ENCODE results near the gene SIRT4. TPM values are rescaled to one million over a fixed set of nuclear protein-coding genes. Genes with fewer than 3 reads are reported as not detected.

SIRT4 gene
- total RNA-seq, 1 experiment from 2014 or later: 2.1 TPM

Other genes starting within 250 kb of the SIRT4 start
- 35.3 and 43.5 TPM in 2 replicates for gene RAB35, start 185.6 kb upstream of the SIRT4 start, total RNA-seq (2014; rRNA removed)
- 66.6 and 71.0 TPM in 2 replicates for gene GCN1, start 107.6 kb upstream of the SIRT4 start, total RNA-seq (2014; rRNA removed)
- 3,359 and 3,689 TPM in 2 replicates for gene RPLP0, start 101.2 kb upstream of the SIRT4 start, total RNA-seq (2014; rRNA removed)
- gene PXN, start 36.6 kb upstream of the SIRT4 start, total RNA-seq (2014; rRNA removed): 152 and 159 TPM in 2 replicates
- gene RNU4-2, start 10.4 kb upstream of the SIRT4 start, total RNA-seq (2014; rRNA removed): not detected in 2 replicates
- under 0.01 TPM in 1 of 2 replicates, not detected in the other for gene RNU4-1, start 9.1 kb upstream of the SIRT4 start, total RNA-seq (2014; rRNA removed)
- not detected in 2 replicates for gene PLA2G1B, start 25.5 kb downstream of the SIRT4 start, total RNA-seq (2014; rRNA removed)
- not detected in 2 replicates for gene MSI1, start 66.8 kb downstream of the SIRT4 start, total RNA-seq (2014; rRNA removed)
- 378 and 392 TPM in 2 replicates for gene COX6A1, start 135.8 kb downstream of the SIRT4 start, total RNA-seq (2014; rRNA removed)
- 52.1 and 59.5 TPM in 2 replicates for gene TRIAP1, start 144.1 kb downstream of the SIRT4 start, total RNA-seq (2014; rRNA removed)
- 24.3 TPM in 2 replicates for gene GATC, start 144.1 kb downstream of the SIRT4 start, total RNA-seq (2014; rRNA removed)
- gene SRSF9, start 167.4 kb downstream of the SIRT4 start, total RNA-seq (2014; rRNA removed): 170 and 172 TPM in 2 replicates
- 308 and 404 TPM in 2 replicates for gene DYNLL1, start 193.8 kb downstream of the SIRT4 start, total RNA-seq (2014; rRNA removed)
- gene COQ5, start 226.8 kb downstream of the SIRT4 start, total RNA-seq (2014; rRNA removed): 33.5 and 33.7 TPM in 2 replicates
- gene RNF10, start 232.0 kb downstream of the SIRT4 start, total RNA-seq (2014; rRNA removed): 68.5 and 77.4 TPM in 2 replicates